Liver (tissue), 9 donors: ENCODE data around the gene TOMT. TPM values are rescaled to one million over a fixed set of nuclear protein-coding genes. Genes with fewer than 3 reads are reported as not detected.

ENCODE experiments used
- DNase-seq: peaks from one replicate; pipeline ENCODE4 v3.0.0-alpha.2; 2017; ENCODE audit warnings: low spot score
- H3K27ac ChIP-seq, 2 donors: one replicate each; pipeline ENCODE4 v1.7.0; 2013; ENCODE audit warnings: inconsistent platforms in 2 of 2, low read length in 2 of 2, control low read depth in 1 of 2, low read depth in 1 of 2, mild to moderate bottlenecking in 1 of 2
- H3K27me3 ChIP-seq, 4 donors: one replicate each; pipeline versions ENCODE4 v1.6.1 to v1.7.0; 2013; ENCODE audit warnings: low read length in 3 of 4, inconsistent platforms in 1 of 4, mild to moderate bottlenecking in 1 of 4, moderate library complexity in 1 of 4; ENCODE audit not compliant: control insufficient read depth in 4 of 4, insufficient read depth in 4 of 4
- H3K36me3 ChIP-seq, 4 donors: one replicate each; pipeline versions ENCODE4 v1.6.1 to v1.7.0; 2013; ENCODE audit warnings: low read length in 3 of 4, mild to moderate bottlenecking in 3 of 4, low read depth in 1 of 4, moderate library complexity in 1 of 4; ENCODE audit not compliant: control insufficient read depth in 4 of 4, insufficient read depth in 3 of 4
- H3K4me1 ChIP-seq, 4 donors: one replicate each; pipeline versions ENCODE4 v1.6.1 to v1.7.0; 2013; ENCODE audit warnings: low read length in 3 of 4, mild to moderate bottlenecking in 3 of 4, moderate library complexity in 1 of 4; ENCODE audit not compliant: control insufficient read depth in 4 of 4, insufficient read depth in 4 of 4
- H3K4me3 ChIP-seq, 3 donors: one replicate each; pipeline versions ENCODE4 v1.6.1 to v1.7.0; 2013; ENCODE audit warnings: low read length in 3 of 3, control low read depth in 1 of 3, low read depth in 1 of 3, mild to moderate bottlenecking in 1 of 3
- H3K9ac ChIP-seq, 2 donors: one replicate each; pipeline ENCODE4 v1.7.0; 2013; ENCODE audit warnings: low read length in 2 of 2, mild to moderate bottlenecking in 2 of 2, moderate library complexity in 2 of 2, control low read depth in 1 of 2, low read depth in 1 of 2
- H3K9me3 ChIP-seq, 4 donors: one replicate each; pipeline versions ENCODE4 v1.6.1 to v1.7.0; 2013; ENCODE audit warnings: low read length in 3 of 4; ENCODE audit not compliant: control insufficient read depth in 4 of 4
- EGR1 ChIP-seq, 2 donors: IDR thresholded peaks; 2 replicates each; pipeline ENCODE4 v1.6.1; 2016 to 2018; ENCODE audit warnings: antibody characterized with exemption in 2 of 2, low read depth in 2 of 2
- FOXA1 ChIP-seq: IDR thresholded peaks from 2 replicates; pipeline ENCODE4 v1.6.1; 2016; ENCODE audit warnings: antibody characterized with exemption
- FOXA2 ChIP-seq: IDR thresholded peaks from 2 replicates; pipeline ENCODE4 v1.6.1; 2016; ENCODE audit warnings: antibody characterized with exemption
- GABPA ChIP-seq, 2 donors: IDR thresholded peaks in 1 of 2; conservative IDR thresholded peaks in 1 of 2; 2 replicates each; pipeline ENCODE4 v1.6.1; 2016; ENCODE audit warnings: antibody characterized with exemption in 2 of 2, mild to moderate bottlenecking in 1 of 2, moderate library complexity in 1 of 2
- HNF4A ChIP-seq, 2 donors: conservative IDR thresholded peaks; 2 replicates each; pipeline ENCODE4 v1.6.1; 2016; ENCODE audit warnings: antibody characterized with exemption in 2 of 2, mild to moderate bottlenecking in 2 of 2
- HNF4G ChIP-seq: IDR thresholded peaks from 2 replicates; pipeline ENCODE4 v1.6.1; 2016; ENCODE audit warnings: antibody characterized with exemption
- JUND ChIP-seq, 2 donors: IDR thresholded peaks; 2 replicates each; pipeline ENCODE4 v1.6.1; 2016; ENCODE audit warnings: antibody characterized with exemption in 2 of 2
- NR2F2 ChIP-seq: IDR thresholded peaks from 2 replicates; pipeline ENCODE4 v1.6.1; 2016; ENCODE audit warnings: antibody characterized with exemption
- RAD21 ChIP-seq, 2 donors: IDR thresholded peaks; 2 replicates each; pipeline ENCODE4 v1.6.1; 2016; ENCODE audit warnings: antibody characterized with exemption in 2 of 2, mild to moderate bottlenecking in 2 of 2
- RXRA ChIP-seq, 2 donors: IDR thresholded peaks; 2 replicates each; pipeline ENCODE4 v1.6.1; 2017 to 2018; ENCODE audit warnings: antibody characterized with exemption in 2 of 2, mild to moderate bottlenecking in 1 of 2
- SP1 ChIP-seq: IDR thresholded peaks from 2 replicates; pipeline ENCODE4 v1.6.1; 2018; ENCODE audit warnings: antibody characterized with exemption, mild to moderate bottlenecking
- TAF1 ChIP-seq: conservative IDR thresholded peaks from 2 replicates; pipeline ENCODE4 v1.6.1; 2016; ENCODE audit warnings: antibody characterized with exemption, mild to moderate bottlenecking
- YY1 ChIP-seq: IDR thresholded peaks from 2 replicates; pipeline ENCODE4 v1.6.1; 2016; ENCODE audit warnings: antibody characterized with exemption, mild to moderate bottlenecking
- whole genome bisulfite sequencing: extraction: QIAGEN DNeasy Blood & Tissue Kit; methylation state at CpG from one replicate; pipeline ENCODE4 v1.1.7; 2013; 5-methylcytosine and 5-hydroxymethylcytosine counted together
- polyA plus RNA-seq, 2 donors: library from polyadenylated mRNA; stranded (reverse) in 1 of 2; unstranded in 1 of 2; fragments of 200-250 nt in 1 of 2; fragments of >200 nt in 1 of 2; fragmentation: Nextera tagmentation in 1 of 2; extraction: Ambion mirVana in 1 of 2; gene quantifications; one replicate each; pipeline versions ENCODE4 v1.2.1 to v1.2.3, GENCODE V29; 2013 to 2015
- total RNA-seq, 2 donors: library from RNA; depleted of rRNA; stranded (reverse); fragments of >200 nt; gene quantifications; one replicate each; pipeline ENCODE4 v1.2.3, GENCODE V29; 2014
- TF ChIP-seq, protein P1 (sequence below): IDR thresholded peaks from 2 replicates; pipeline ENCODE4 v1.6.1; 2016; ENCODE audit warnings: antibody characterized with exemption, mild to moderate bottlenecking
- TF ChIP-seq, protein P2 (sequence below): fragments of 150-350 bp; IDR thresholded peaks from 2 replicates; pipeline ENCODE4 v1.5.1; 2017; ENCODE audit warnings: improper control_type of control experiment, low read depth, low read length; ENCODE audit not compliant: missing input control
- TF ChIP-seq, protein P3 (sequence below): IDR thresholded peaks from 2 replicates; pipeline ENCODE4 v1.6.1; 2016; ENCODE audit warnings: antibody characterized with exemption
- TF ChIP-seq, protein P4 (sequence below): IDR thresholded peaks from 2 replicates; pipeline ENCODE4 v1.6.1; 2016; ENCODE audit warnings: antibody characterized with exemption
- TF ChIP-seq, protein P5 (sequence below): IDR thresholded peaks from 2 replicates; pipeline ENCODE4 v1.6.1; 2016; ENCODE audit warnings: antibody characterized with exemption
- donor health status: healthy.
- donor health status: healthy.
- donor health status: healthy.
- donor health status: healthy.
- donor health status: healthy.

Gene TOMT
- total and polyA plus RNA-seq, 4 donors, result 0.33 TPM; not detected in 3

- Histone ChIP-seq H3K27ac (peak within 1 kb of the TSS; percentile 84 to 88), H3K36me3 (no peaks in the 10 kb centered on the region), H3K4me1 (peaks cover 0 to 11% (median 5%) of the 10 kb centered on the region in 4 donors), H3K9ac (peak within 1 kb of the TSS; percentile 68 to 72), H3K4me3 (peak within 1 kb of the TSS; percentile 60 to 83 (median 82)), H3K27me3 (no peaks in the 10 kb centered on the region), H3K9me3 (no peaks in the 10 kb centered on the region)
- TF ChIP-seq RXRA (IDR thresholded peaks at IDR 0.05) (peak; percentile 22 to 58), HNF4G (no peak), EGR1 (IDR thresholded peaks at IDR 0.05; ENCODE audit: low read depth in 2 of 2) (no peak), HNF4A (conservative IDR thresholded peaks at IDR 0.05) (peak in 1 of 2 donors; percentile 25), NR2F2 (peak; percentile 69), SP1 (peak; percentile 78), RAD21 (IDR thresholded peaks at IDR 0.05) (peak; percentile 20 to 44), GABPA (IDR thresholded peaks at IDR 0.05 in 1 of 2, conservative IDR thresholded peaks at IDR 0.05 in 1 of 2) (peak; percentile 70 to 94), FOXA1 (peak; percentile 8), YY1 (peak; percentile 97), FOXA2 (no peak), JUND (IDR thresholded peaks at IDR 0.05) (peak; percentile 38 to 59), TAF1 (peak; percentile 16)
- TF ChIP-seq, protein P1, sequence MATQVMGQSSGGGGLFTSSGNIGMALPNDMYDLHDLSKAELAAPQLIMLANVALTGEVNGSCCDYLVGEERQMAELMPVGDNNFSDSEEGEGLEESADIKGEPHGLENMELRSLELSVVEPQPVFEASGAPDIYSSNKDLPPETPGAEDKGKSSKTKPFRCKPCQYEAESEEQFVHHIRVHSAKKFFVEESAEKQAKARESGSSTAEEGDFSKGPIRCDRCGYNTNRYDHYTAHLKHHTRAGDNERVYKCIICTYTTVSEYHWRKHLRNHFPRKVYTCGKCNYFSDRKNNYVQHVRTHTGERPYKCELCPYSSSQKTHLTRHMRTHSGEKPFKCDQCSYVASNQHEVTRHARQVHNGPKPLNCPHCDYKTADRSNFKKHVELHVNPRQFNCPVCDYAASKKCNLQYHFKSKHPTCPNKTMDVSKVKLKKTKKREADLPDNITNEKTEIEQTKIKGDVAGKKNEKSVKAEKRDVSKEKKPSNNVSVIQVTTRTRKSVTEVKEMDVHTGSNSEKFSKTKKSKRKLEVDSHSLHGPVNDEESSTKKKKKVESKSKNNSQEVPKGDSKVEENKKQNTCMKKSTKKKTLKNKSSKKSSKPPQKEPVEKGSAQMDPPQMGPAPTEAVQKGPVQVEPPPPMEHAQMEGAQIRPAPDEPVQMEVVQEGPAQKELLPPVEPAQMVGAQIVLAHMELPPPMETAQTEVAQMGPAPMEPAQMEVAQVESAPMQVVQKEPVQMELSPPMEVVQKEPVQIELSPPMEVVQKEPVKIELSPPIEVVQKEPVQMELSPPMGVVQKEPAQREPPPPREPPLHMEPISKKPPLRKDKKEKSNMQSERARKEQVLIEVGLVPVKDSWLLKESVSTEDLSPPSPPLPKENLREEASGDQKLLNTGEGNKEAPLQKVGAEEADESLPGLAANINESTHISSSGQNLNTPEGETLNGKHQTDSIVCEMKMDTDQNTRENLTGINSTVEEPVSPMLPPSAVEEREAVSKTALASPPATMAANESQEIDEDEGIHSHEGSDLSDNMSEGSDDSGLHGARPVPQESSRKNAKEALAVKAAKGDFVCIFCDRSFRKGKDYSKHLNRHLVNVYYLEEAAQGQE, result peak; percentile 77
- TF ChIP-seq, protein P2, sequence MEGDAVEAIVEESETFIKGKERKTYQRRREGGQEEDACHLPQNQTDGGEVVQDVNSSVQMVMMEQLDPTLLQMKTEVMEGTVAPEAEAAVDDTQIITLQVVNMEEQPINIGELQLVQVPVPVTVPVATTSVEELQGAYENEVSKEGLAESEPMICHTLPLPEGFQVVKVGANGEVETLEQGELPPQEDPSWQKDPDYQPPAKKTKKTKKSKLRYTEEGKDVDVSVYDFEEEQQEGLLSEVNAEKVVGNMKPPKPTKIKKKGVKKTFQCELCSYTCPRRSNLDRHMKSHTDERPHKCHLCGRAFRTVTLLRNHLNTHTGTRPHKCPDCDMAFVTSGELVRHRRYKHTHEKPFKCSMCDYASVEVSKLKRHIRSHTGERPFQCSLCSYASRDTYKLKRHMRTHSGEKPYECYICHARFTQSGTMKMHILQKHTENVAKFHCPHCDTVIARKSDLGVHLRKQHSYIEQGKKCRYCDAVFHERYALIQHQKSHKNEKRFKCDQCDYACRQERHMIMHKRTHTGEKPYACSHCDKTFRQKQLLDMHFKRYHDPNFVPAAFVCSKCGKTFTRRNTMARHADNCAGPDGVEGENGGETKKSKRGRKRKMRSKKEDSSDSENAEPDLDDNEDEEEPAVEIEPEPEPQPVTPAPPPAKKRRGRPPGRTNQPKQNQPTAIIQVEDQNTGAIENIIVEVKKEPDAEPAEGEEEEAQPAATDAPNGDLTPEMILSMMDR, result no peak
- TF ChIP-seq, protein P3, sequence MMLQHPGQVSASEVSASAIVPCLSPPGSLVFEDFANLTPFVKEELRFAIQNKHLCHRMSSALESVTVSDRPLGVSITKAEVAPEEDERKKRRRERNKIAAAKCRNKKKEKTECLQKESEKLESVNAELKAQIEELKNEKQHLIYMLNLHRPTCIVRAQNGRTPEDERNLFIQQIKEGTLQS, result peak; percentile 44
- TF ChIP-seq, protein P4, sequence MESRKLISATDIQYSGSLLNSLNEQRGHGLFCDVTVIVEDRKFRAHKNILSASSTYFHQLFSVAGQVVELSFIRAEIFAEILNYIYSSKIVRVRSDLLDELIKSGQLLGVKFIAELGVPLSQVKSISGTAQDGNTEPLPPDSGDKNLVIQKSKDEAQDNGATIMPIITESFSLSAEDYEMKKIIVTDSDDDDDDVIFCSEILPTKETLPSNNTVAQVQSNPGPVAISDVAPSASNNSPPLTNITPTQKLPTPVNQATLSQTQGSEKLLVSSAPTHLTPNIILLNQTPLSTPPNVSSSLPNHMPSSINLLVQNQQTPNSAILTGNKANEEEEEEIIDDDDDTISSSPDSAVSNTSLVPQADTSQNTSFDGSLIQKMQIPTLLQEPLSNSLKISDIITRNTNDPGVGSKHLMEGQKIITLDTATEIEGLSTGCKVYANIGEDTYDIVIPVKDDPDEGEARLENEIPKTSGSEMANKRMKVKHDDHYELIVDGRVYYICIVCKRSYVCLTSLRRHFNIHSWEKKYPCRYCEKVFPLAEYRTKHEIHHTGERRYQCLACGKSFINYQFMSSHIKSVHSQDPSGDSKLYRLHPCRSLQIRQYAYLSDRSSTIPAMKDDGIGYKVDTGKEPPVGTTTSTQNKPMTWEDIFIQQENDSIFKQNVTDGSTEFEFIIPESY, result peak; percentile 92
- TF ChIP-seq, protein P5, sequence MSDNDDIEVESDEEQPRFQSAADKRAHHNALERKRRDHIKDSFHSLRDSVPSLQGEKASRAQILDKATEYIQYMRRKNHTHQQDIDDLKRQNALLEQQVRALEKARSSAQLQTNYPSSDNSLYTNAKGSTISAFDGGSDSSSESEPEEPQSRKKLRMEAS, result peak; percentile 68
- under 1% methylated on average over 60 of the region's 60 CpGs for WGBS
- DNase-seq, result peak; percentile 99
Observed at GRCh38 chr11:72080326-72081183, 25.2 kb upstream of the TOMT start, which contains the start of the genes LRRC51 and NUMA1. Gene LRRC51, plus strand, starts transcription at chr11:72080850. Its CDS starts 8,234 bp downstream, at chr11:72089084. Gene NUMA1, minus strand, starts transcription at chr11:72080542. Its CDS starts 44,599 bp downstream, at chr11:72035943.
